HK-2 (cell line): ENCODE measurements around the gene C10orf88.

Experiments
- DNase-seq: peaks from one replicate; pipeline ENCODE4 v3.0.0-alpha.2; 2018; ENCODE audit not compliant: unreplicated experiment

C10orf88 gene, protein sequence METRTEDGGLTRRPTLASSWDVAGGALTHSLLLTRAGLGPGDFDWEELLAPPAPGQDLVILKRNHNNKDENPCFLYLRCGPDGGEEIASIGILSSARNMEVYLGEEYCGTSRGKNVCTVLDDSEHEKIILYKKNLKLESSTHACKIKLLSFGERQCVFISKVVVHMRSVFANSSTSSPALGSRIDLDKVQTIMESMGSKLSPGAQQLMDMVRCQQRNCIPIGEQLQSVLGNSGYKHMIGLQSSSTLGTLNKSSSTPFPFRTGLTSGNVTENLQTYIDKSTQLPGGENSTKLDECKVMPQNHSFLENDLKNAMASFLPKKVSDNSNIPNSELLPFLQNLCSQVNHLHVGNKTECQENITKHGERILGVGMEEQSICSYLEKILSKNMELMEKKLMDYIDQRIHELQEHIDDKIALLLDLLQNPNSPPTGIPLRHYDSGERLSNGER

DNA sequence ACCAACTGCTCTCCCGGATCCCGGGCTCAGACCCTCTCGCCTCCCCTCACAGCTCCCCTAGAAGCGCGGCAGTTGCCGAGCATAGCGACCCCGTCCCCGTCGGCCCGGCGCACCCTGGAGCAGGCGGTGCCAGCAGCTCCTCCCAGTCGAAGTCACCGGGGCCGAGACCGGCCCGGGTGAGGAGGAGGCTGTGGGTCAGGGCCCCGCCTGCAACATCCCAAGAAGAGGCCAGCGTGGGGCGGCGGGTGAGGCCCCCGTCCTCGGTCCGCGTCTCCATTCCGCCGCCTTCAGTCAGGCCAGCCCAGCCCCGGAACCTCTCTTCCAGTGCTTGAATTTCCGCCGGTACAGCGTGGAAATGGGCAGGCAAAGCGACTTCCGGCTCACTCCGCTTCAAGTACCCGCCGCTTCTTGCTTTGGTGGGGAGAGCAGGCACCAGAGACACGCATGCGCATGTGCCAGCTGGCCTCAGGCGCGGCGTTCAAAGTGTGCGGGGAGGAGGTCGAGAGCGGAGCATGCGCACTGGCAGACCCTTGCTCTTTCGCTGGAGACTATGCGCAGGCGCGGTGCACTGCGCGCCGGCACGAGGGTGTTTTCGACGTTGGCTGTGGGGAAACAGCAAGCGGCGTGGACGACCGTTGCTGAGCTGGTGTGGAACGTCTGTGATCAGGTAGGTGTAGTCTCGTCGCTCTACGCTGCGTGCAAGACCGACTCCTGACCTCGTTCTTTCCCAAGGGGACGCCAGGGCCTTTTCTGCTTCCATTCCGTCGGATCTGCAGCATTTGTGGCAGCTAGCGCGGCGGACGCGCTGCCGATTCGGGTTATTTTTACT is at the start of gene C10orf88:
C10orf88 (minus strand) TSS at position 326 of the 829 bp plus-strand sequence; CDS start at position 277, 49 bp downstream.
- peak; percentile 100 for DNase-seq

DNA sequence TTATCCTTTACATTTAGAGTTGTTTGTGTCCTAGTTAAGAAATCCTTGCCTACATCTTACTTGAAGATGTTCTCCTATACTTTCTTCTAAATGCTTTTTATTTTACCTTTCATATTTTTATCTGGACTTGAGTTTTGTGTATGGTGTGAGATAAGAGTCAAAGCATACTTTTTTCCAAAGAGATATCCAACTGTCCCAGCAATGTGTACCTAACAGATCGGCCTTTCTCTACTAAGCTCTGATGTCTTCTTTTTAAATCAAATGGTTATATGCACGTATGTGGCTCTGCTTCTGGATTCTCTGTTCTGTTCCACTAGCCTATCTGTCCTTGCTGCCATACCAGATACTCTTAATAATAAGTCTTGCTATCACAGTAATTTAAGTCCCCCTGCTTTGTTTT is 47.3 kb upstream of the C10orf88 start:
- no peak for DNase-seq

DNA sequence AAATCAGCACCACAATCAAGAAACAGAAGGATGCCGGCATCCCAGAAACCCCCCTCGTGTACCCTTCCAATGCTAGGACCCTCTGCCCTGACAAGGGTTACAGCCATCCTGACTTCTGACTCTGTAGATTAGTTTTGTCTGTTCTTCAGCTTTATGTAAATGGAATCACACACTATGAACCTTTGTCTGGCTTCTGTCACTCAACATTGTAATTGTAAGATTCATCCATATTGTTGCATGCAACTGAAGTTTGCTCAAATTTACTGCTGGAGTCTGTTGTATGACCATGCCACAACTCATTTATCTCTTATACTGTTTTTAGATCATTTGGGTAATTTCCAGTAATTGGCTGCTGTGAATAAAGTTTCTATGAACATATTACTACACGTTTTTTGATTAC is 46.1 kb upstream of the C10orf88 start:
- DNase-seq, result no peak

DNA sequence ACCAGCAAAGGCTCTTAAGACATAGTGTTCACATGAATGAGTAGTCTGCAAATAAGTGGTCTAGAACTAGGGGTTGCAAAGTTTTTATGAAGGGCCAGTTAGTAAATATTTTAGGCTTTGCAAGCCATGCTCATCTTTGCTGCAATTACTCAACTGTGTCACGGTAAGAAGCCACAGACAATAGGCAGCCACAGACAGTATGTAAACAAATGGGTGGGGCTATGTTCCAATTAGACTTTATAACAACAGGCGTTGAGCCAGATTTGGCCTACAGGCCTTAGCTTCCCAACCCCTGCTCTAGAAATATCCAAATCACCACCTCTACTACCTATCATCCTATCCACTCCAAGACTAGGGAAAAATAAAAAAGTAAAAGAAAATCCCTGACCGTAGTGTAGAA is 45.3 kb upstream of the C10orf88 start:
- DNase-seq, result no peak

DNA sequence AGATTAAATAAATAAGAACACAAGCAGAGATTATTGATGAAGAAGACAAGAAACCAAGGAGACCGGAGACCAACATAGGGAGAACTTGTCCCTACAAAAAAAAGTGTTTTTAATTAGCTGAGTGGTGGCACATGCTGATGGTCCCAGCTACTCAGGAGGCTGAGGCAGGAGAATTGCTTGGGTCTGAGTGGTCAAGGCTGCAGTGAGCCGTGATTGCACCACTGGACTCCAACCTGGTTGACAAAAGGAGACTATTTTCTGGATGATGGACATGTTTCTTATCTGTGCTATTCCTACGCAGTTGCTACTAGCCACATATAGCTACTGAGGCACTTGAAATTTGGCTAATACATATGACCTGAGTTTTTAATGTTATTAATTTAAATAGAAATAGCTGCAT is 44.9 kb upstream of the C10orf88 start:
- DNase-seq, result no peak

DNA sequence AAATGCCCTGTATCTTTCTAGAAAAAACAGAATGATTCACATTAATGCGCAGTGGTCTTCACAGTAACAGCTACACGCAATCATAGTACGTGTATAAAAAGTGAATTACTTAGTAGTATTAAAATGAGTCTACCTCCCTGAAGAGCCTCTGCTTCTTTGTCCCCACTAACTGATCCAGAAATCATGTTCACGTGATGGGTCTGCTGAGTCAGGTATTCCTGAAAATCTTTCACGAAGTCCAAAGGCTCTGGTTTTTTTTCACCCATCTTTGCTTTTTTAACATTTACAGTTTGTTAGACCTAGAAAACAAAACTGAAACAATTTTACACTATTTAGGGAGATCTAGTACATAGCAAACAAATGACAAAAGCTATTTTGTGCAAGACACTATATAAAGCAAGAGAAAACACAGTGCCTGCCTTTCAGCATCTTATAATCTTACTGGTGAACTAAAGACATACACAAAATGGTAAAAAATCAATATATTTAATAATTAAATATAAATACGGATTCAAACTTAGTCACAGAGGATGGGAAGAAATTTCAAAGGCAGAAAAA is 44.4 kb upstream of the C10orf88 start:
- no peak for DNase-seq

DNA sequence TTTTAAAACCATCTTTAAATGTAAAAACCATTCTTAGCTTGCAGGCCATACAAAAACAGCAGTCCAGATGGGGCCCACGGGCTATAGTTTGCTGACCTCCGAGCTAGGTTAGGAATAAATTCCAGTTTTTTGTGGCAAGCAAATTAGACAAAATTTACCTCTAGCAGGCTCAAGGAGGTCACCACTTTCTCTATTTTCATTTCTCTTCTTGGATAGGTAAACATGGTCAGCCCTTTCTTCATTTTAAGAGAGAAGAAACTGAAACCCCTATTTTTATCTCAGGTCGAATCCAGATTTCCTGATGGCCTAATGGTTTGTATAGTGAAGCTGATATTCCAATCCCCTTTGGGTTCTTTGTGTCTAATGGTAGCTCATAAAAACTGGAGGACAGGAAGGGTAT is 43.8 kb upstream of the C10orf88 start:
- DNase-seq, result no peak

DNA sequence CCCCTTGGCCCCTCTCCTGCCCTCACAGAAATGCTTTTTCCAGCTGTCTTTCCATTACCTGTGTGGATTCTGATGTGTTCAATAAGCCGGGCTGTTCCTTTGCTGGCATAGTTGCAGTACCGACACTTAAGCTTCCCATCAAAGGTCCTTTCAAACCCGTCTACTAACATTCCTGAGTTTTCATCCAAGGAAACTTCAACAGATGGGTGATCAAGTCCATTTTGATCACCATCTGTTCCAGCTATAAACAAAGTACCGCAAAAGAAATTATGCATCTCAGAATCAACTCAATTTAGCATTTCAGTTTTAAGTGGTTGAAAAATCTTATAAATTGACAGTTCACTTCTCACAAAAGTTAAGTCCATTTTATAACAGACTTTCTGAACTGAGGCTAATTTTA is 41.9 kb upstream of the C10orf88 start:
- no peak for DNase-seq

DNA sequence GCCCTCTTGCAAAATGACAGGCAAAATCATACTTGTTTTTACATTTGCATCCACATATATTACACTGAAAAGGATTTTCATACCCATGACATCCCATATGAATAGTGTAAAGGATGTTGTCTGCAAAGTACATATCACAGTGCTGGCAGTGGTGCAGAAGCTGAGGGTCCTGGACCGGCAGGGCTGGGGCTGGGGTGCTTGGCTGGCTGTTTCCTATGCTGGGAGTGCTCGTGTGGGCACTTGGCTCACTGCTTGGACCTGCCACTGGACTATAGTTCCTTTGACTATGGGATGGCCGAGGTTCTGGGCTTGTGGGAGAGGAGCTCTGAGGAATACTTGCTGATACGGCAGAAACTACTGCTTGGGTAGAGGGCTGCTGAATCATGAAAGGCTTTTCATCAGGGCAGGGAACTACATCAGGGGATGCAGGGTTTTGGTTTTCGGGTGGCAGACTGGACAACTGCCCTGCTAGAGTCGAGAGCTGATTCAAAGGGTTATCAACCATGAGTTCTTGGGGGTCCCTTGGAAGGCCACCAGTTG is 39.8 kb upstream of the C10orf88 start:
- no peak for DNase-seq

DNA sequence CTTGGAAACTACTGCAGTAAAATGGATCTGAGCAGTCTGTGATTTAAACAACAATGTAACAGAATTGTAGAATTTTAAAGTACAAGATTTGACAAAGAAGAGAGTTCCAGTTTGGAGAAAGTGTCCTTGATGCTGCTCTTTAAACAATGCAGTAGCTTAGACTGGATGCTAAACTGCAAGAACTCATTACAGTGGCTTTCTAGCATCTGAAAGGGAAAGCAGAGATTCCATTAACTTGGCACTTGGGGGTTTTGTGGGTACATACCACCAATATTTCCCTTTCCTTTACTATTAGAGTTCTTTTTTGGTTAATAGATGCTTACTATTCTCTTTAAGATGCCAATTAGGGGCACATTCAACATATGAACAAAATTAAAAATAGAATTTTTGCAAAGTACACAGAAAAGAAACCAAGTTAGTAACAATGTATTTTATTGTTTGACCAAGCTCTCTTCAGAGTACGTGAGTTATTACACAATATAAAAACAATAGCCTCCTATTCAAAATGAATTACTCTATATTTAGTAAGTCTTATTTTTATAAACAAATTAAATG is 38.1 kb upstream of the C10orf88 start:
- no peak for DNase-seq

DNA sequence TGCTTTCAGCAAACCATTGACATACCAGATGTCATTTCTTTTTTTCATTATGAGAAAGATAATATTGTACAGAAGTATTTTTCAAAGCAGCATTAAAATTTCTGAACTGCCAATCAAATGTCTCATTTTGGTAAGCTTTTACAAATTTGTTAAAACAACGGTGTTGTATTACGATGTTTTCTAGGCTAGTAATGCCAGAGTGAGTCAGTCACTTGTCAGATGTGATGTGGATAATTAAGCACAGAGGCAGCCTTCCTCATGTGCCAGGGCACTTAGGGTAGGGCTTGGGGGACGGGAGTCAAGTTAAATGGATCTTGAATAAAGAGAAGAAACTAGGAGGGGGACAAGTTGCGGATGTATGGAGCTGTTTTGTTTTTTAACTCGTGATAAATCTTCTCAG is 36.3 kb upstream of the C10orf88 start:
- no peak for DNase-seq

DNA sequence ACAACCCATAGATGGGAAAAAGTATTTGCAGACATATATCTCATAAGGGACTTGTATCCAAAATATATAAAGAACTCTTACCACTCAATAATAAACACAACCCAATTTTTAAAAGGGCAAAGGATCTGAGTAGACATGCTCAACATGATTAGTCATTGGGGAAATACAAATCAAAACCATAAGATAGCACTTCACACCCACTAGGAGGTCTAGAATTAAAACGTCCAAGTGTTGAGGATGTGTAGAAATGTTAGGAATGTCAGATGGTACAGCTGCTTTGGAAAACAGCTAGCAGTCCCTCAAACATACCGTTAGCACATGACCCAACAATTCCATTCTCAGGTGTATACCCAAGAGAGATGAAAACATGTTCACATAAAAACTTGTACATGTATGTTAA is 34.5 kb upstream of the C10orf88 start:
- no peak for DNase-seq

DNA sequence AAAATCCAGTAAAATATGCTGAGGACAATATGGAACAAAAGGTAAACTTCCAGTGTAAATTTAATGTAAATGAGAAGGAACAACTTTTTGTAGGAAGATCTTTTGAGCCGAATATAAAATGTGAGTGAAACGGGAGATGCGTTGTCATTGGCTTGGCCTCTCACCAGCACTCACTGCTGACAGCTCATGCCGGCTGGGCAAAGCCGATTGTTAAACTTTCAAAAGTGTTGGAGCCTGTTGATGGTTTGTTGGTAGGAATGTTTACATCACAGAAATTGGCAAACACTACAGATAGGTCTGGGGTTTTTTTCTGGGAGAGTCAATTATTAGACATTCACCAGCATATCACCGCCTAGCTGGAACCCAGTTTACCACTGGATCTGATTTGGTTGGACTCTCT is 32.3 kb upstream of the C10orf88 start:
- no peak for DNase-seq

DNA sequence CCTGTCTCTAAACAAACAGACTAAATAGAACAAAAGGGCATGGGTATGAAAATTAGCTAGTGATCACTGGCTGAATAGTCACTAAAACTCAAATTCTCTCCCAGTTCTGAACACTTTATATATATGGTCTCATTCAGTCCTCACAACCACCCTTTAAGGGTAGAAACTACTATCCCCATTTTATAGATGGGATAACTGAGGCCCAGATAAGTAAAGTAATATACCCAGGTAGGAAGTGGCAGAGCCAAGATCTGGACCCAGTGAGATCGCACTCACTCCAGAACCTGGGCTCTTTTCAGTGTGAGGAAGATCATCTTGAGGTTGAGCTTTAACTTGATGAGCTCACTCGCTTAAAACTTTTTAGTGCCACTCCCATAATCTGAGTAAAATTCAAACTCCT is 30.7 kb upstream of the C10orf88 start:
- no peak for DNase-seq

DNA sequence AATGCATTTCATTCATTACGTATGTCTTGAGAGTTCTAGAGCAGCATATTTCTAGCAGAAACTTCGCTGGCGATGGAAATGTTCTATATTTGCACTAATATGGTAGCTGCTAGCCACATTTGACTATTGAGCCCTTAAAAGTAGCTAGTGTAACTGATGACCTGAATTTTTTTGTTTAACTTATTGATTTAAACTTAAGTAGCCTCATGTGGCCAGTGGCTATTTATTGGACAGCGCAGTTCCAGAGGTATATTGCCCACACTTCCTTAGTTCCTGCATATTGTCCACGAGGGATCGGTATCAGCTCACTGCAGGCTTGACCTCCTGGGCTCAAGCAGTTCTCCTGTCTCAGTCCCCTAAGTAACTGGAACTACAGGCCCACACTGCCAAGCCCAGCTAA is 29.9 kb upstream of the C10orf88 start:
- no peak for DNase-seq

DNA sequence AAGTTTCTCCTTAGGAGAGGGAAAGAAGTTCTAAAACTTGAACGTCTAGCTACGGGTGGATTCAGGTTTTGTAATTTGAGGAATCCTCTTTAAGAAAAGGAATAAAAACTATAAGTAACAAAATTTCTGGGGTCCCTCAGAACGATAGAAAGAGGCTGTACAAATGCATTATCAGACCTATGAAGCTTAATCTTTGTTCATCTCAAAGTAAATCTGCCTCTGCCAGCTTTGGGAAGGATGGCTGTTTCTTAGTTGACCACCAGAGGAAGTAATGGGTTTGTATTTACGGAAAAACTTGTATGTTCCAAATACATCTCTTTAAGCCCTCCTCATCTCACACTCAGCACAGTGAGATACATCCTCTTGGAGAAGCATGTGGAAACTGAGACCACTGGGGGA is 27.0 kb upstream of the C10orf88 start:
- DNase-seq, result no peak

DNA sequence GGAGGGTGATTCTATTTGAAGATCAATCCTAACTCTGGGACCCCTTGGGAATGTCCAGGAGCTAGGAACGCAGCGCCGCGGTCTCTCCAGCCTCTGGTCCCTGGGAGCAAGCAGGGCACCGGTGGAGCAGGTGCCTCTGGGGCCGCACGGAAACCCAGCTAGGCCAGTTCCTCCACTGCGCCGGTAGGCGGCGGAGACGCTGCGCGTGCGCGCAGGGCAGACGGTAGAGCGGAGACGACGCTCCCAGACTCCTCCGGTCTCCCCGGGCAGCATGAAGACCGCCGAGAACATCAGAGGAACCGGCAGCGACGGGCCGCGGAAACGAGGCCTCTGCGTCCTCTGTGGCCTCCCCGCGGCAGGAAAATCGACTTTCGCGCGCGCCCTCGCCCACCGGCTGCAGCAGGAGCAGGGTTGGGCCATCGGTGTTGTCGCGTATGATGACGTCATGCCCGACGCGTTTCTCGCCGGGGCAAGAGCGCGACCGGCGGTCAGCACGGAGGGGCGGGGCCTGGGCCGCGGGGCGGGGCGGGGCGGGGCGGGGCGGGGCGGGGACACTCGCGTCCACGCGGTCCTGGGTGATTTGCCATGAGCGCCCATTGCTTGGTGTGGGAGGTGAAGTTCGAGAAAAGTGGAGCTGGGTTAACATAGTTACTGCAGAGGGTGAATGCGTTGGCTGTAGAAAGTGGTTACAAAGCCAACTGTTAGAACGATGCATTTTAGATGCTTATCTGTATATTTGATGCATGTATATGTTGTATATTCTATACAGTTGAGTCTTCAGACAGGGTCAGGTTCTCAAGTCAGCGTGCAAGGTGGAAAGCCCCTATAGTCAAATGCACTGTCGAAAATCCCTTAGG is 26.4 kb upstream of the C10orf88 start, which contains the start of gene PSTK:
PSTK (plus strand) TSS at position 193 of the 857 bp plus-strand sequence; CDS start at position 272, 79 bp downstream.
- DNase-seq, result peak; percentile 94

DNA sequence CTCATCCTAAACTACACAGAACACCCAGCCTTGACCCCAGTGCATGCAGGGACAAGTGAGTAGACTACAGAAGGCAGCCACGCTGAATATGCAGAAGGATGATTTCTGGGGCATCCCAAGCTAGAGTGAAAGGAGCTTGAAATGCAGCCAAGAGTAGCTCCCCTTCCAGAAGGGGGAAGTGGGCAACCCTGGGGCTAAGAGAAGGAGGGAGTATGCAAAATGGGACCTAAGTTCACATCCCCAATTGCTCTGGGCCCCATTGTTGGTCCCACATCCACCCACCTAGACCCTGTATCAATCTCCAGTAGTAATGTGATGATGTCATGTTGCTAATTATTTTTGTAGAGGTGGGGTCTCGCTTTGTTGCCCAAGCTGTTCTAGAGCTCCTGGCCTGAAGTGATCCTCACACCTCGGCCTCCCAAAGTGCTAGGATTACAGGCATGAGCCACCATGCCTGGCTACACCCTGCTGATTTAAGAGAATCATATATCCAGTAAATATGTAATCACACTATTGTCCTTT is 20.6 kb upstream of the C10orf88 start:
- DNase-seq, result no peak

DNA sequence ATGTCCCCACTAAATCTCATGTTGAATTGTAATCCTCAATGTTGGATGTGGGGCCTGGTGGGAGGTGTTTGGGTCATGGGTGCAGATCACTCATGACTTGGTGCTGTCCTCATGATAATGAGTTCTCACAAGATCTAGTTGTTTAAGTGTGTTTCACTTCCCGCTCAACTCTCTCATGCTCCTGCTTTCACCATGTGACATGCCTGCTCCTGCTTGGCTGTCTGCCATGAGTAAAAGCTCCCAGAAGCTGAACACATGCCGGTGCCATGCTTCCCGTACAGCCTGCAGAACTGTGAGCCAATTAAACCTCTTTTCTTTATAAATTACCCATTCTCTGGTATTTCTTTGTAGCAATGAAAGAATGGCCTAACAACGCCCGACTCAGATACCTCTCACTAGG is 20.0 kb upstream of the C10orf88 start:
- no peak for DNase-seq

DNA sequence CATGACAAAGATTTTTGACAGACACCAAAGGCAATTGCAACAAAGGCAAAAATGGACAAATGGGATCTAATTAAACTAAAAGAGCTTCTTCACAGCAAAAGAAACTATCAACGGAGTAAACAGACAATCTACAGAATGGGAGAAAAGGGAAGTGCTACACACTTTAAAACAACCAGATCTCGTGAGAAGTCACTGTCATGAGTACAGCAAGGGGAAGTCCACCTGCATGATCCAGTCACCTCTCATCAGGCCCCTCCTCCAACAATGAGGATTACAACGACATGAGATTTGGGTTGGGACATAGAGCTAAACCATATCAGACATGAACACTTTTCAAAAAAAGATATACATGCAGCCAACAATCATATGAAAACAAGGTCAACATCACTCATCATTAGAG is 14.7 kb upstream of the C10orf88 start:
- no peak for DNase-seq

DNA sequence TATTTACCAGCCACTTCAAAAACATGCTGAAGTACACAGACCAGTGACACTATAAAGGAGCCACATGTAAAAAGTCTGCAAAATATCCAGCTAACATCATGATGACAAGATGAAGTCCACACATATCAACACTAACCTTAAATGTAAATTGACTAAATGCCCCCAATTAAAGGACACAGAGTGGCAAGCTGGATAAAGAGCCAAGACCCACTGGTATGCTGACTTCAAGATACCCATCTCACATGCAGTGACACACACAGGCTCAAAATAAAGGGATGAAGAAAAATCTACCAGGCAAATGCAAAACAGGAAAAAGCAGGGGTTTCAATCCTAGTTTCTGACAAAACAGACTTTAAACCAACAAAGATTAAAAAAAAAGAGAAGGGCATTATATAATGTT is 12.9 kb upstream of the C10orf88 start:
- no peak for DNase-seq
